ENCODE measurements around the gene BMPR1A.

DNA sequence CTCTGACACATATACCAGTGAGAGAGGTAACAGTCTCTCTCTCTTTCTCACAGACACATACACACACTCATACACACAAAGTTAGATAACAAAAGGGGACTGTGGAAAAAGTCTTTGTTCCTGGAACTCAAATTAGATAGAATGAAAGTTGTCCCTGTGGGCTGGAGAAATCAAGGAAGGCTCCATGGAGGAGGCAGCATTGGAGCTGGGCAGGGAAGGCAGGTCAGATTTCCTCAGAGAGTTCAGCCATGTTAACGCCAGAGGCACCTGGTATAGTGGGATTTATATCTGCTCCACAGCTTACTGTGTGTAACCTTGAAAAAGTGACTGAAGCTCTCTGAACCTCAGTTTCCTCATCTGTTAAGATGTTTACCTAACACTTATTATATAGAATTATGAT, 49.4 kb upstream of the BMPR1A start:
- TF ChIP-seq, protein P1, sequence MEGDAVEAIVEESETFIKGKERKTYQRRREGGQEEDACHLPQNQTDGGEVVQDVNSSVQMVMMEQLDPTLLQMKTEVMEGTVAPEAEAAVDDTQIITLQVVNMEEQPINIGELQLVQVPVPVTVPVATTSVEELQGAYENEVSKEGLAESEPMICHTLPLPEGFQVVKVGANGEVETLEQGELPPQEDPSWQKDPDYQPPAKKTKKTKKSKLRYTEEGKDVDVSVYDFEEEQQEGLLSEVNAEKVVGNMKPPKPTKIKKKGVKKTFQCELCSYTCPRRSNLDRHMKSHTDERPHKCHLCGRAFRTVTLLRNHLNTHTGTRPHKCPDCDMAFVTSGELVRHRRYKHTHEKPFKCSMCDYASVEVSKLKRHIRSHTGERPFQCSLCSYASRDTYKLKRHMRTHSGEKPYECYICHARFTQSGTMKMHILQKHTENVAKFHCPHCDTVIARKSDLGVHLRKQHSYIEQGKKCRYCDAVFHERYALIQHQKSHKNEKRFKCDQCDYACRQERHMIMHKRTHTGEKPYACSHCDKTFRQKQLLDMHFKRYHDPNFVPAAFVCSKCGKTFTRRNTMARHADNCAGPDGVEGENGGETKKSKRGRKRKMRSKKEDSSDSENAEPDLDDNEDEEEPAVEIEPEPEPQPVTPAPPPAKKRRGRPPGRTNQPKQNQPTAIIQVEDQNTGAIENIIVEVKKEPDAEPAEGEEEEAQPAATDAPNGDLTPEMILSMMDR (IDR thresholded peaks at IDR 0.05): no peak
- no peak for TF ChIP-seq POLR2A (IDR thresholded peaks at IDR 0.05)

Measured in lower leg skin (tissue), 3 donors.